ENCODE measurements around the gene CHRNA4. TPM values are rescaled to one million over a fixed set of nuclear protein-coding genes. Genes with fewer than 3 reads are reported as not detected.
A peak's percentile ranks its signal among the peaks of the same experiment; 100 is the strongest.

CHRNA4 gene
- total RNA-seq, 1 donor from 2014 or later, result 0.38 TPM

GRCh38 chr20:63330084-63330760 lies 30.9 kb downstream of the CHRNA4 start:
- intact Hi-C loops (cut with micrococcal nuclease), result no loop called here
- TF ChIP-seq CTCF (IDR thresholded peaks at IDR 0.05; ENCODE audit: borderline replicate concordance), result no peak
- no peak overlapping the region for H3K27ac ChIP-seq (replicated peaks)
- DNase-seq, result peak; percentile 9
- peaks cover 12% of the 10 kb centered on the region for H3K9me3 ChIP-seq (replicated peaks)
- H3K27me3 ChIP-seq (ENCODE audit: low read depth), result peaks cover 68% of the 10 kb centered on the region
- H3K36me3 ChIP-seq, result no peaks in the 10 kb centered on the region
- no peaks in the 10 kb centered on the region for H3K4me1 ChIP-seq
- no peak overlapping the region for H3K4me3 ChIP-seq

- no peak overlapping the region for H3K4me3 ChIP-seq
- H3K4me1 ChIP-seq, result no peaks in the 10 kb centered on the region
- H3K9me3 ChIP-seq (replicated peaks), result peaks cover 12% of the 10 kb centered on the region
- no peak for TF ChIP-seq CTCF (IDR thresholded peaks at IDR 0.05; ENCODE audit: borderline replicate concordance)
- no peak overlapping the region for H3K27ac ChIP-seq (replicated peaks)
- DNase-seq, result peak; percentile 11
- intact Hi-C loops (cut with micrococcal nuclease), result no loop called here
- H3K36me3 ChIP-seq, result no peaks in the 10 kb centered on the region
- peaks cover 70% of the 10 kb centered on the region for H3K27me3 ChIP-seq (ENCODE audit: low read depth)
These were observed 31.6 kb downstream of the CHRNA4 start for GRCh38 chr20:63329331-63330083.

GRCh38 chr20:63328718-63329275 lies 32.4 kb downstream of the CHRNA4 start:
- H3K36me3 ChIP-seq, result no peaks in the 10 kb centered on the region
- peak; percentile 10 for DNase-seq
- intact Hi-C loops (cut with micrococcal nuclease), result no loop called here
- no peak overlapping the region for H3K27ac ChIP-seq (replicated peaks)
- H3K4me3 ChIP-seq, result no peak overlapping the region
- H3K4me1 ChIP-seq, result no peaks in the 10 kb centered on the region
- TF ChIP-seq CTCF (IDR thresholded peaks at IDR 0.05; ENCODE audit: borderline replicate concordance), result no peak
- peaks cover 70% of the 10 kb centered on the region for H3K27me3 ChIP-seq (ENCODE audit: low read depth)
- H3K9me3 ChIP-seq (replicated peaks), result peaks cover 12% of the 10 kb centered on the region

GRCh38 chr20:63328026-63328700 lies 33.0 kb downstream of the CHRNA4 start:
- H3K36me3 ChIP-seq, result no peaks in the 10 kb centered on the region
- DNase-seq, result peak; percentile 7
- no peak overlapping the region for H3K4me3 ChIP-seq
- intact Hi-C loops (cut with micrococcal nuclease), result no loop called here
- H3K27ac ChIP-seq (replicated peaks), result no peak overlapping the region
- H3K27me3 ChIP-seq (ENCODE audit: low read depth), result peaks cover 70% of the 10 kb centered on the region
- H3K4me1 ChIP-seq, result no peaks in the 10 kb centered on the region
- H3K9me3 ChIP-seq (replicated peaks), result peaks cover 12% of the 10 kb centered on the region
- no peak for TF ChIP-seq CTCF (IDR thresholded peaks at IDR 0.05; ENCODE audit: borderline replicate concordance)

GRCh38 chr20:63327231-63327745 lies 33.9 kb downstream of the CHRNA4 start:
- Histone ChIP-seq H3K36me3 (no peaks in the 10 kb centered on the region), H3K27ac (replicated peaks) (peak overlapping the region; percentile 18), H3K4me1 (peaks cover 4% of the 10 kb centered on the region), H3K4me3 (no peak overlapping the region), H3K9me3 (replicated peaks) (peaks cover 11% of the 10 kb centered on the region), H3K27me3 (ENCODE audit: low read depth) (peaks cover 64% of the 10 kb centered on the region)
- intact Hi-C loops (cut with micrococcal nuclease), result no loop called here
- TF ChIP-seq CTCF (IDR thresholded peaks at IDR 0.05; ENCODE audit: borderline replicate concordance), result no peak
- no peak for DNase-seq
